Stimulated activated CD4-positive, alpha-beta T cell treated with anti-CD3 and anti-CD28 coated beads, Interleukin-2, amount 100 ng/mL, for 24 hours (primary cell): Measurements from ENCODE around the gene SRI.
"Not testable (repeated sequence)": the region's sequence is repeated elsewhere in the genome, so short reads cannot be mapped to it uniquely, and the experiment has no call there.

ENCODE experiments used
- DNase-seq, 2 donors: peaks; one replicate each; pipeline ENCODE4 v3.0.0-alpha.2; 2020

SRI gene

GRCh38 chr7:88172842-88173241 is 47.0 kb downstream of the SRI start:
- DNase-seq: no peak

DNA sequence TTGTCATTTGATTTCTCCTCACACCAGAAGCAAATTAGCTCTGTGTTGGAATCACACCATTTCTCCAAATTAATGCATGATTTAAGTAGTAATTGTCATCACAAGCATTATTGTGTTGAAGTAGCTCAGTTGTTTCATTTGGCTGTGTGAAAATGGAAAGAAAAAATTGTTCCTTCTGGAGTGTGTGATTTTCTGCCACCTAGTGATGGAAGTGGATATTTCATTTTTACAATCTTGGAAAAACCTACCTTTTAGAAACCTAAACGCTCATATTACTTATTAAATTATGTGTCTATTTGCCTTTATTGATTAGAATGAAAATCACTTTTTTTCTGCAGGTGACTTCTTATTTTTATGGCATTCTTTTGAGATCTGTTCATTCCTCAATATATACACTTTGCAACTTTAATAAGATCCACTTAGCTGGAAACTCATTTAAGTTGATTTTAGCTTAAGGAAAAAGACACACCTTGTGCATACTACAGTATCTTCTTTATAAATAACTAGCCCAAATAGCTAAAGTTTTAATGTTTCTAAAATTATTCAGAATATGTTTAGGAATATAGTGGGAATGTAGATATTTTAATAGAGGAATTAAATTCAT is 50.0 kb downstream of the SRI start:
- DNase-seq: no peak

GRCh38 chr7:88167721-88168120 is 52.1 kb downstream of the SRI start:
- no peak for DNase-seq

DNA sequence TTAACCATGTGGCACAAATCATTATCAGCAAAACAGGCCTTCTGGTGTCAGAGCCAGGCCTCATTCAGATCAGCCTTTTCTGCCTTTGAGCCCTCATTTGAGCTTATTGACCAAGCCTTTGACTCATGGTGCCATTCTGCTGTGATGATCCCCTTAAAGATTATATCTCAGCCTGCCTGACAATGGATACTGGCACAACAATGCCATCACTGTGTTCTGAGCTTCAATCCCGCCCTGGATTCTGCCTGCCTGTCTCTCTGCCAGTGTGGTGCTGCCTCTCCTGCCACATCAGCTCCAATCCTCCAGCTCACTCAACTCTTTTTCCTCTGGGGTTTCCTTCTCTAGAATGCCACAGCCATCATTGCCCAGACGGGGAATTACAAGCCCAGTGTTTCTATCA is 52.6 kb downstream of the SRI start:
- no peak for DNase-seq

- DNase-seq: no peak
These were observed 54.1 kb downstream of the SRI start for GRCh38 chr7:88165697-88166096.

DNA sequence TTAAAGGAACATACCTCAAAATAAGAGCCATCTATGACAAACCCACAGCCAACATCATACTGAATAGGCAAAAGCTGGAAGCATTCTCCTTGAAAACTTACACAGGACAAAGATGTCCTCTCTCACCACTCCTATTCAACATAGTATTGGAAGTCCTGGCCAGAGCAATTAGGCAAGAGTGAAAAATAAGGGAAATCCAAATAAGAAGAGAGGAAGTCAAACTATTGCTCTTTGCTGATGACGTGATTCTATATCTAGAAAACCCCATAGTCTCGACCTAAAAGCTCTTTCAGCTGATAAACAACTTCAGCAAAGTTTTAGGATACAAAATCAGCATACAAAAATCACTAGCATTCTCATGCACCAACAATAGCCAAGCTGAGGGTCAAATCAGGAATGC is 60.1 kb downstream of the SRI start:
- not testable (repeated sequence) for DNase-seq

DNA sequence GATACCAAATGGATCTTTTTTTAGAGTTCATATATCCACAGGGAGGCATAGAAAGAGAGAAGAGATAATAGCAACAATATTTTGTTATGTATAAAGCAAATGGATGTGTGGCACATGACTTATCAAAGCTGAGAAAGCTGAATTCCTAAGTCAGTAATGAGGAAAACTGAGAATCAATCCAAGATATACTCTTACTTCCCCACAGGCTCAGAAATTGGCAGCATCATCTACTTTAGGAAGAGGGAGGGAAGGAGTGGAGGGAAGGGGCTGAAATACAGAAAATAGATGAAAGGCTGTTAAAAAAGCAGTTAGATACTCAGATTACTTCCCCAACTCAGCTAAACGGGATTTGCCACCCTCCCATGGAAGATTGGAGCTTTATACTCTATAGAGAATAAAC is 63.5 kb downstream of the SRI start:
- no peak for DNase-seq

GRCh38 chr7:88155756-88156155 is 64.1 kb downstream of the SRI start:
- no peak for DNase-seq
